ENCODE measurements around the gene IFI27L2.
A peak's percentile ranks its signal among the peaks of the same experiment; 100 is the strongest.

The IFI27L2 gene

GRCh38 chr14:94129111-94129757 is at the start of gene IFI27L2:
TSS of gene IFI27L2 (minus strand) at chr14:94129604. CDS start at chr14:94129564, 40 bp downstream.
- DNase-seq, result peak; percentile 80

GRCh38 chr14:94177806-94178205 is 48.4 kb upstream of the IFI27L2 start:
- TF ChIP-seq CTCF (IDR thresholded peaks at IDR 0.05), result no peak

More at GRCh38 chr14:94129111-94129757, at the start of gene IFI27L2:
- Mint-ChIP-seq H3K4me3 (peak within 1 kb of the TSS; percentile 84), H3K27ac (peak within 1 kb of the TSS; percentile 31), H3K9me3 (no peaks in the 10 kb centered on the region), H3K27me3 (ENCODE audit: low read depth, poor library complexity) (peaks cover 21% of the 10 kb centered on the region), H3K36me3 (ENCODE audit: low read depth) (no peaks in the 10 kb centered on the region), H3K4me1 (peaks cover 21% of the 10 kb centered on the region)
- TF ChIP-seq CTCF (IDR thresholded peaks at IDR 0.05), result peak; percentile 26

GRCh38 chr14:94176808-94177207 is 47.4 kb upstream of the IFI27L2 start:
- no peak overlapping the region for H3K27ac Mint-ChIP-seq
- no peak overlapping the region for H3K4me3 Mint-ChIP-seq
- no peak for TF ChIP-seq CTCF (IDR thresholded peaks at IDR 0.05)
- H3K27me3 Mint-ChIP-seq (ENCODE audit: low read depth, poor library complexity), result peaks cover 64% of the 10 kb centered on the region
- H3K4me1 Mint-ChIP-seq, result peaks cover 14% of the 10 kb centered on the region
- no peaks in the 10 kb centered on the region for H3K36me3 Mint-ChIP-seq (ENCODE audit: low read depth)
- no peak for DNase-seq
- no peaks in the 10 kb centered on the region for H3K9me3 Mint-ChIP-seq

More at GRCh38 chr14:94177806-94178205, 48.4 kb upstream of the IFI27L2 start:
- peaks cover 14% of the 10 kb centered on the region for H3K4me1 Mint-ChIP-seq
- peaks cover 54% of the 10 kb centered on the region for H3K27me3 Mint-ChIP-seq (ENCODE audit: low read depth, poor library complexity)
- no peak overlapping the region for H3K27ac Mint-ChIP-seq
- no peaks in the 10 kb centered on the region for H3K36me3 Mint-ChIP-seq (ENCODE audit: low read depth)
- DNase-seq, result no peak
- H3K9me3 Mint-ChIP-seq, result no peaks in the 10 kb centered on the region
- H3K4me3 Mint-ChIP-seq, result no peak overlapping the region

- Mint-ChIP-seq H3K27me3 (ENCODE audit: low read depth, poor library complexity) (peaks cover 71% of the 10 kb centered on the region), H3K9me3 (no peaks in the 10 kb centered on the region), H3K36me3 (ENCODE audit: low read depth) (no peaks in the 10 kb centered on the region), H3K4me3 (peak overlapping the region; percentile 83), H3K4me1 (peaks cover 14% of the 10 kb centered on the region), H3K27ac (no peak overlapping the region)
- no peak for TF ChIP-seq CTCF (IDR thresholded peaks at IDR 0.05)
- DNase-seq, result no peak
Measured at GRCh38 chr14:94175747-94176146, 46.3 kb upstream of the IFI27L2 start.

- Mint-ChIP-seq H3K27me3 (ENCODE audit: low read depth, poor library complexity) (peaks cover 71% of the 10 kb centered on the region), H3K9me3 (no peaks in the 10 kb centered on the region), H3K4me1 (peaks cover 9% of the 10 kb centered on the region), H3K4me3 (peak overlapping the region; percentile 83), H3K27ac (no peak overlapping the region), H3K36me3 (ENCODE audit: low read depth) (no peaks in the 10 kb centered on the region)
- TF ChIP-seq CTCF (IDR thresholded peaks at IDR 0.05), result no peak
- peak; percentile 42 for DNase-seq
Measured at GRCh38 chr14:94175011-94175745, 45.8 kb upstream of the IFI27L2 start.

Measured in nephron progenitor cell (in vitro differentiated cells).